C4-2B (cell line): ENCODE results near the gene SLC34A2.
"Not testable (repeated sequence)": the region's sequence is repeated elsewhere in the genome, so short reads cannot be mapped to it uniquely, and the experiment has no call there.

Experiments
- H3K27ac ChIP-seq: fragments of 450-650 bp; 2 replicates; pipeline ENCODE4 v1.5.1; 2017
- CTCF ChIP-seq: fragments of 450-650 bp; conservative IDR thresholded peaks from 2 replicates; pipeline ENCODE4 v1.5.1; 2017; ENCODE audit warnings: mild to moderate bottlenecking
- ZFX ChIP-seq: fragments of 450-650 bp; IDR thresholded peaks from 2 replicates; pipeline ENCODE4 v1.6.1; 2017

Gene SLC34A2

GRCh38 chr4:25650311-25650710 lies 5.3 kb upstream of the SLC34A2 start:
- no peak overlapping the region for H3K27ac ChIP-seq
- TF ChIP-seq ZFX (no peak), CTCF (no peak)

GRCh38 chr4:25651682-25652081 lies 4.0 kb upstream of the SLC34A2 start:
- H3K27ac ChIP-seq = no peak overlapping the region
- no peak for TF ChIP-seq ZFX
- TF ChIP-seq CTCF = no peak

GRCh38 chr4:25654031-25654970 lies 1.4 kb upstream of the SLC34A2 start:
- no peak overlapping the region for H3K27ac ChIP-seq
- TF ChIP-seq ZFX (no peak), CTCF (no peak)

GRCh38 chr4:25656031-25656430 lies 380 bp downstream of the SLC34A2 start:
- H3K27ac ChIP-seq = no peak overlapping the region
- TF ChIP-seq ZFX (no peak), CTCF (no peak)

GRCh38 chr4:25658357-25658771 lies 2.7 kb downstream of the SLC34A2 start:
- no peak for TF ChIP-seq CTCF
- no peak for TF ChIP-seq ZFX
- H3K27ac ChIP-seq = no peak overlapping the region

GRCh38 chr4:25658777-25659176 lies 3.1 kb downstream of the SLC34A2 start:
- TF ChIP-seq ZFX (no peak), CTCF (no peak)
- H3K27ac ChIP-seq = no peak overlapping the region

GRCh38 chr4:25661441-25661840 lies 5.8 kb downstream of the SLC34A2 start:
- not testable (repeated sequence) for H3K27ac ChIP-seq

GRCh38 chr4:25662306-25662705 lies 6.7 kb downstream of the SLC34A2 start:
- TF ChIP-seq CTCF = no peak
- TF ChIP-seq ZFX = no peak
- no peak overlapping the region for H3K27ac ChIP-seq
